Measurements from ENCODE around the gene BEND3.

GRCh38 chr6:107110200-107110599, 5.1 kb downstream of the BEND3 start:
- TF ChIP-seq ESRRA (IDR thresholded peaks at IDR 0.05; ENCODE audit: low read length) = no peak
- TF ChIP-seq, protein P1, sequence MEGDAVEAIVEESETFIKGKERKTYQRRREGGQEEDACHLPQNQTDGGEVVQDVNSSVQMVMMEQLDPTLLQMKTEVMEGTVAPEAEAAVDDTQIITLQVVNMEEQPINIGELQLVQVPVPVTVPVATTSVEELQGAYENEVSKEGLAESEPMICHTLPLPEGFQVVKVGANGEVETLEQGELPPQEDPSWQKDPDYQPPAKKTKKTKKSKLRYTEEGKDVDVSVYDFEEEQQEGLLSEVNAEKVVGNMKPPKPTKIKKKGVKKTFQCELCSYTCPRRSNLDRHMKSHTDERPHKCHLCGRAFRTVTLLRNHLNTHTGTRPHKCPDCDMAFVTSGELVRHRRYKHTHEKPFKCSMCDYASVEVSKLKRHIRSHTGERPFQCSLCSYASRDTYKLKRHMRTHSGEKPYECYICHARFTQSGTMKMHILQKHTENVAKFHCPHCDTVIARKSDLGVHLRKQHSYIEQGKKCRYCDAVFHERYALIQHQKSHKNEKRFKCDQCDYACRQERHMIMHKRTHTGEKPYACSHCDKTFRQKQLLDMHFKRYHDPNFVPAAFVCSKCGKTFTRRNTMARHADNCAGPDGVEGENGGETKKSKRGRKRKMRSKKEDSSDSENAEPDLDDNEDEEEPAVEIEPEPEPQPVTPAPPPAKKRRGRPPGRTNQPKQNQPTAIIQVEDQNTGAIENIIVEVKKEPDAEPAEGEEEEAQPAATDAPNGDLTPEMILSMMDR (IDR thresholded peaks at IDR 0.05 in 2 of 3, conservative IDR thresholded peaks at IDR 0.05 in 1 of 3; ENCODE audit: control insufficient read depth in 2 of 3, extremely low read depth in 1 of 3, insufficient read depth in 1 of 3, low read depth in 3 of 3, low read length in 3 of 3) = no peak
- TF ChIP-seq EZH2 (IDR thresholded peaks at IDR 0.05; ENCODE audit: borderline replicate concordance, control insufficient read depth, low read depth, low read length) = no peak
- no peak for TF ChIP-seq EGR1 (IDR thresholded peaks at IDR 0.05; ENCODE audit: borderline replicate concordance in 1 of 2, low read depth in 2 of 2, low read length in 2 of 2)
- TF ChIP-seq, protein P2, sequence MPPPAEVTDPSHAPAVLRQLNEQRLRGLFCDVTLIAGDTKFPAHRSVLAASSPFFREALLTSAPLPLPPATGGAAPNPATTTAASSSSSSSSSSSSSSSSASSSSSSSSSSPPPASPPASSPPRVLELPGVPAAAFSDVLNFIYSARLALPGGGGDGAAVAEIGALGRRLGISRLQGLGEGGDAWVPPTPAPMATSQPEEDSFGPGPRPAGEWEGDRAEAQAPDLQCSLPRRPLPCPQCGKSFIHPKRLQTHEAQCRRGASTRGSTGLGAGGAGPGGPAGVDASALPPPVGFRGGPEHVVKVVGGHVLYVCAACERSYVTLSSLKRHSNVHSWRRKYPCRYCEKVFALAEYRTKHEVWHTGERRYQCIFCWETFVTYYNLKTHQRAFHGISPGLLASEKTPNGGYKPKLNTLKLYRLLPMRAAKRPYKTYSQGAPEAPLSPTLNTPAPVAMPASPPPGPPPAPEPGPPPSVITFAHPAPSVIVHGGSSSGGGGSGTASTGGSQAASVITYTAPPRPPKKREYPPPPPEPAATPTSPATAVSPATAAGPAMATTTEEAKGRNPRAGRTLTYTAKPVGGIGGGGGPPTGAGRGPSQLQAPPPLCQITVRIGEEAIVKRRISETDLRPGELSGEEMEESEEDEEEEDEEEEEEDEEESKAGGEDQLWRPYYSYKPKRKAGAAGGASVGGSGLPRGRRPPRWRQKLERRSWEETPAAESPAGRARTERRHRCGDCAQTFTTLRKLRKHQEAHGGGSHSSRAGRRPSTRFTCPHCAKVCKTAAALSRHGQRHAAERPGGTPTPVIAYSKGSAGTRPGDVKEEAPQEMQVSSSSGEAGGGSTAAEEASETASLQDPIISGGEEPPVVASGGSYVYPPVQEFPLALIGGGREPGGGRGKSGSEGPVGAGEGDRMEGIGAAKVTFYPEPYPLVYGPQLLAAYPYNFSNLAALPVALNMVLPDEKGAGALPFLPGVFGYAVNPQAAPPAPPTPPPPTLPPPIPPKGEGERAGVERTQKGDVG (CRISPR knock-in tag; IDR thresholded peaks at IDR 0.05) = no peak
- no peak for TF ChIP-seq NFIC (IDR thresholded peaks at IDR 0.05; ENCODE audit: low read depth, low read length)
- TF ChIP-seq SP1 (IDR thresholded peaks at IDR 0.05; ENCODE audit: low read depth, low read length) = no peak
- no peak for TF ChIP-seq SUPT20H (IDR thresholded peaks at IDR 0.05; ENCODE audit: borderline replicate concordance, control insufficient read depth, low read depth, low read length)
- no peak for TF ChIP-seq GABPA (IDR thresholded peaks at IDR 0.05; ENCODE audit: low read depth)

Measured in GM12878 (cell line).